Testis (tissue), 5 donors: ENCODE results near the gene KMT2B. TPM values are rescaled to one million over a fixed set of nuclear protein-coding genes. Genes with fewer than 3 reads are reported as not detected.

Source experiments
- DNase-seq: peaks from one replicate; pipeline ENCODE4 v3.0.0-alpha.2; 2019
- H3K27ac ChIP-seq, 2 donors: fragments of 200-600 bp; sonication (generic); one replicate each; pipeline ENCODE4 v1.5.1; 2019
- H3K27me3 ChIP-seq: fragments of 200-600 bp; sonication (generic); one replicate; pipeline ENCODE4 v1.5.1; 2019
- H3K36me3 ChIP-seq: fragments of 200-600 bp; sonication (generic); one replicate; pipeline ENCODE4 v1.5.1; 2017; ENCODE audit warnings: low read depth; ENCODE audit errors: missing control alignments
- H3K4me1 ChIP-seq: fragments of 200-600 bp; sonication (generic); one replicate; pipeline ENCODE4 v1.5.1; 2019
- H3K4me3 ChIP-seq, 2 donors: fragments of 200-600 bp; sonication (generic); one replicate each; pipeline ENCODE4 v1.5.1; 2017 to 2019
- H3K9me3 ChIP-seq: fragments of 200-600 bp; sonication (generic); one replicate; pipeline ENCODE4 v1.5.1; 2017
- POLR2A ChIP-seq: fragments of 450-650 bp; IDR thresholded peaks from one replicate; pipeline ENCODE4 v1.6.1; 2017; ENCODE audit warnings: antibody characterized with exemption, mild to moderate bottlenecking, moderate library complexity
- WGBS, 2 donors: methylation state at CpG; one replicate each; pipeline ENCODE4 v1.1.5; 2018; 5-methylcytosine and 5-hydroxymethylcytosine counted together
- intact Hi-C: fragments of 100-400 bp; cut with DNase I; formaldehyde crosslinking; loops from one replicate; pipeline ENCODE4 v1.15.1; 2023; ENCODE audit warnings: low total_unique reads
- long read RNA-seq, 2 donors: transcript quantifications; one replicate each; lab custom pipeline, GENCODE V29; 2026
- polyA plus RNA-seq: library from polyadenylated mRNA; stranded (reverse); fragments of 350-450 nt; fragmentation: Illumina TruSeq; extraction: RNeasy Lipid Tissue Mini Kit (QIAGEN cat#74804); gene quantifications from one replicate; pipeline ENCODE4 v1.2.3, GENCODE V29; 2014; ENCODE audit warnings: low read depth, low replicate concordance; ENCODE audit not compliant: insufficient read depth
- total RNA-seq, 2 donors: library from RNA; depleted of rRNA; stranded (reverse); fragments of >200 nt; gene quantifications; one replicate each; pipeline ENCODE4 v1.2.3, GENCODE V29; 2016
- TF ChIP-seq, protein P1 (sequence below), 3 experiments: fragments of 450-650 bp in 2 of 3; fragments of 200-600 bp in 1 of 3; sonication (generic) in 1 of 3; IDR thresholded peaks; one replicate each; pipeline ENCODE4 v1.5.1; 2016 to 2019; ENCODE audit warnings: antibody characterized with exemption in 3 of 3, mild to moderate bottlenecking in 2 of 3, moderate library complexity in 1 of 3

Gene KMT2B, protein sequence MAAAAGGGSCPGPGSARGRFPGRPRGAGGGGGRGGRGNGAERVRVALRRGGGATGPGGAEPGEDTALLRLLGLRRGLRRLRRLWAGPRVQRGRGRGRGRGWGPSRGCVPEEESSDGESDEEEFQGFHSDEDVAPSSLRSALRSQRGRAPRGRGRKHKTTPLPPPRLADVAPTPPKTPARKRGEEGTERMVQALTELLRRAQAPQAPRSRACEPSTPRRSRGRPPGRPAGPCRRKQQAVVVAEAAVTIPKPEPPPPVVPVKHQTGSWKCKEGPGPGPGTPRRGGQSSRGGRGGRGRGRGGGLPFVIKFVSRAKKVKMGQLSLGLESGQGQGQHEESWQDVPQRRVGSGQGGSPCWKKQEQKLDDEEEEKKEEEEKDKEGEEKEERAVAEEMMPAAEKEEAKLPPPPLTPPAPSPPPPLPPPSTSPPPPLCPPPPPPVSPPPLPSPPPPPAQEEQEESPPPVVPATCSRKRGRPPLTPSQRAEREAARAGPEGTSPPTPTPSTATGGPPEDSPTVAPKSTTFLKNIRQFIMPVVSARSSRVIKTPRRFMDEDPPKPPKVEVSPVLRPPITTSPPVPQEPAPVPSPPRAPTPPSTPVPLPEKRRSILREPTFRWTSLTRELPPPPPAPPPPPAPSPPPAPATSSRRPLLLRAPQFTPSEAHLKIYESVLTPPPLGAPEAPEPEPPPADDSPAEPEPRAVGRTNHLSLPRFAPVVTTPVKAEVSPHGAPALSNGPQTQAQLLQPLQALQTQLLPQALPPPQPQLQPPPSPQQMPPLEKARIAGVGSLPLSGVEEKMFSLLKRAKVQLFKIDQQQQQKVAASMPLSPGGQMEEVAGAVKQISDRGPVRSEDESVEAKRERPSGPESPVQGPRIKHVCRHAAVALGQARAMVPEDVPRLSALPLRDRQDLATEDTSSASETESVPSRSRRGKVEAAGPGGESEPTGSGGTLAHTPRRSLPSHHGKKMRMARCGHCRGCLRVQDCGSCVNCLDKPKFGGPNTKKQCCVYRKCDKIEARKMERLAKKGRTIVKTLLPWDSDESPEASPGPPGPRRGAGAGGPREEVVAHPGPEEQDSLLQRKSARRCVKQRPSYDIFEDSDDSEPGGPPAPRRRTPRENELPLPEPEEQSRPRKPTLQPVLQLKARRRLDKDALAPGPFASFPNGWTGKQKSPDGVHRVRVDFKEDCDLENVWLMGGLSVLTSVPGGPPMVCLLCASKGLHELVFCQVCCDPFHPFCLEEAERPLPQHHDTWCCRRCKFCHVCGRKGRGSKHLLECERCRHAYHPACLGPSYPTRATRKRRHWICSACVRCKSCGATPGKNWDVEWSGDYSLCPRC (N-terminal part only)
- total RNA-seq (100 to 1,000 TPM; 109 to 110 TPM), polyA plus RNA-seq (73.3 TPM)
- long read RNA-seq, donor 1, partial matches to known transcripts = 19 of 22 reads
- long read RNA-seq, donor 1, other reads (novel, unspliced or antisense) = 0 of 22 reads
- long read RNA-seq, donor 2, partial matches to known transcripts = 5 of 7 reads
- long read RNA-seq, donor 2, other reads (novel, unspliced or antisense) = 0 of 7 reads

DNA sequence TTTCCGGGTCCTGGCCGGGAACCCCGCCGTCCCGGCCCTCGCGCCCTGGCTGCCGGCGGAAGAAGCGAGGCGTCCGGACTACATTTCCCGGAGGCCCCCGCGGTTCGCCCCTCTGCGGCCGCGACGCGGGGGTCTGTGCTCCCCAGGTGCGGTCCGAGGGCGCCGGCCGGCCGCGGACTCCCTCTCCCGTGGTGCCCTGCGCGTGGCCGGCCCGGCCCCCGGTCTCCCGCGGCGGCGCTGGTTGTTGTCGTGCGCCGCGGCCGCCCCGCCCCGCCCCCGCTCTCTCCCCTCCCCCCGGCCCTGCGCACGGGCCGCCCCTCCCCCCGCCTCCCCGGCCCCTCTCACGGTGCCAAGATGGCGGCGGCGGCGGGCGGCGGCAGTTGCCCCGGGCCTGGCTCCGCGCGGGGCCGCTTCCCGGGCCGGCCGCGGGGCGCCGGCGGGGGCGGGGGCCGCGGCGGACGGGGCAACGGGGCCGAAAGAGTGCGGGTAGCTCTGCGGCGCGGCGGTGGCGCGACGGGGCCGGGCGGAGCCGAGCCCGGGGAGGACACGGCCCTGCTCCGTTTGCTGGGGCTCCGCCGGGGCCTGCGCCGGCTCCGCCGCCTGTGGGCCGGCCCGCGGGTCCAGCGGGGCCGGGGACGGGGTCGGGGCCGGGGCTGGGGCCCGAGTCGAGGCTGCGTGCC is at the start of gene KMT2B:
Gene KMT2B, plus strand, starts transcription at position 339 of the 680 bp plus-strand sequence. Its CDS starts 16 bp downstream, at position 355.
- H3K4me1 ChIP-seq = peaks cover 25% of the 10 kb centered on the region
- intact Hi-C loops = loop anchor here (10.0 kb wide), 1 partner anchor 173 kb away; the partner anchor contains the start of gene TMEM147

DNA sequence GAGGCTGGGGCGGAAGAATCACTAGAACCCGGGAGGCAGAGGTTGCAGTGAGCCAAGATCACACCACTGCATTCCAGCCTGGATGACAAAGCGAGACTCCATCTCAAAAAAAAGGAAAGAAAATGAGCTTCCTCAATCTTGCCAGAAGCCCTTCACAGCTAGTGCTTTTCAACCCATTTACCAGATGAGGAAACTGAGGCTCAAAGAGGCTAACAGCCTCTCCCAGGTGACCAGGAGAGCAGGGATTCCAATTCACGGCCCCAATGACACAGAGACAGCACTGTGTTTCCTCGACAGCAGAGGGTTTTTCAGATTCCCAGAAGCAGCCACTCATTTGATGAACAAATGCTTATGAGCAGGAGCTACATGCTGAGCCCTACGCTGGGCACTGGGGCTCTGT is 48.2 kb upstream of the KMT2B start:
- 87 to 90% methylated on average over 6 of the region's 6 CpGs for WGBS, 2 donors
- no peak overlapping the region for H3K4me3 ChIP-seq
- H3K36me3 ChIP-seq = no peaks in the 10 kb centered on the region
- intact Hi-C loops = no loop called here
- no peak overlapping the region for H3K27ac ChIP-seq
- peaks cover 4% of the 10 kb centered on the region for H3K4me1 ChIP-seq
- DNase-seq = no peak
- TF ChIP-seq, protein P1, sequence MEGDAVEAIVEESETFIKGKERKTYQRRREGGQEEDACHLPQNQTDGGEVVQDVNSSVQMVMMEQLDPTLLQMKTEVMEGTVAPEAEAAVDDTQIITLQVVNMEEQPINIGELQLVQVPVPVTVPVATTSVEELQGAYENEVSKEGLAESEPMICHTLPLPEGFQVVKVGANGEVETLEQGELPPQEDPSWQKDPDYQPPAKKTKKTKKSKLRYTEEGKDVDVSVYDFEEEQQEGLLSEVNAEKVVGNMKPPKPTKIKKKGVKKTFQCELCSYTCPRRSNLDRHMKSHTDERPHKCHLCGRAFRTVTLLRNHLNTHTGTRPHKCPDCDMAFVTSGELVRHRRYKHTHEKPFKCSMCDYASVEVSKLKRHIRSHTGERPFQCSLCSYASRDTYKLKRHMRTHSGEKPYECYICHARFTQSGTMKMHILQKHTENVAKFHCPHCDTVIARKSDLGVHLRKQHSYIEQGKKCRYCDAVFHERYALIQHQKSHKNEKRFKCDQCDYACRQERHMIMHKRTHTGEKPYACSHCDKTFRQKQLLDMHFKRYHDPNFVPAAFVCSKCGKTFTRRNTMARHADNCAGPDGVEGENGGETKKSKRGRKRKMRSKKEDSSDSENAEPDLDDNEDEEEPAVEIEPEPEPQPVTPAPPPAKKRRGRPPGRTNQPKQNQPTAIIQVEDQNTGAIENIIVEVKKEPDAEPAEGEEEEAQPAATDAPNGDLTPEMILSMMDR (IDR thresholded peaks at IDR 0.05) = no peak
- TF ChIP-seq POLR2A = no peak
- H3K9me3 ChIP-seq = no peaks in the 10 kb centered on the region
- H3K27me3 ChIP-seq = no peaks in the 10 kb centered on the region

More for the DNA sequence above, at the start of gene KMT2B:
- Histone ChIP-seq H3K27ac (peak within 1 kb of the TSS; percentile 74 to 91), H3K36me3 (no peaks in the 10 kb centered on the region), H3K9me3 (no peaks in the 10 kb centered on the region), H3K4me3 (peak within 1 kb of the TSS; percentile 82 to 85), H3K27me3 (no peaks in the 10 kb centered on the region)
- WGBS, 2 donors = 1% methylated on average over 37 of the region's 109 CpGs; no CpG with 5 or more reads in 1 of the 2 donors
- DNase-seq = no peak
- TF ChIP-seq, protein P1 (IDR thresholded peaks at IDR 0.05) = no peak
- no peak for TF ChIP-seq POLR2A

DNA sequence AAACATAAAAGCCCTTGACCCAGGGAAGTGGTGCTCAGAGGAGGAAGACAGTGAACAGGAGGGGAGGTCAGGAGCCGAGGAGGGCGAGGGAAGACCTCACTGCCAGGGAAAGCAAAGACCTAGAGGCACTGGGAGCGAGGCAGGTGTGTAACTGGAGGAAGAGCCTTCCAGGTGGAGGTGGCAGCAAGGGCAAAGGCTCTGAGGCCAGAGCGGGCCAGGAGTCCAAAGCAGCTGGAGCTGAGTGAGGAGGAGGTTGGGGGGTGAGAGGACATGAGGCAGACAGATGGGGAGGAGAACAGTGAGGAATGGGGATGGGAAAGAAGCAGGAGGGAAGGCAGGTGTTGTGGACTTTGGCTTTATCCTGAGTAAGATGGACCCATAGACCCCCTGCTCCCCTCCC is 47.8 kb upstream of the KMT2B start:
- TF ChIP-seq, protein P1 (IDR thresholded peaks at IDR 0.05) = no peak
- no peak for TF ChIP-seq POLR2A
- Histone ChIP-seq H3K36me3 (no peaks in the 10 kb centered on the region), H3K27me3 (no peaks in the 10 kb centered on the region), H3K9me3 (no peaks in the 10 kb centered on the region), H3K27ac (no peak overlapping the region), H3K4me1 (peaks cover 4% of the 10 kb centered on the region), H3K4me3 (no peak overlapping the region)
- intact Hi-C loops = no loop called here
- 59 to 80% methylated on average over 4 of the region's 4 CpGs for WGBS, 2 donors
- DNase-seq = no peak

DNA sequence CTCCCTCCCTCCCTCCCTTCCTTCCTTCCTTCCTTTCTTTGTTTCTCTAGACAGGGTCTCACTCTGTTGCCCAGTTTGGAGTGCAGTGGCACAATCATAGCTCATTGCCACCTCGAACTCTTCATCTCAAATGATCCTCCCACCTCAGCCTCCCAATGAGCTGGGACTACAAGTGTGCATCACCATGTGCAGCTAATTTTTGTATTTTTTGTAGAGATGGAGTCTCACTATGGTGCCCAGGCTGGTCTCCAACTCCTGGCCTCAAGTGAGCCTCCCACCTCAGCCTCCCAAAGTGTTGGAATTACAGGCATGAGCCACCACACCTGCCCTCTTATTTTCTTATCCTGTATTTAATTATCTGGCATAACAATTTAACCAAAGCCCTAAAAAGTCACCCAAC is 47.1 kb upstream of the KMT2B start:
- 81 to 82% methylated on average over 1 of the region's 1 CpG for WGBS, 2 donors
- Histone ChIP-seq H3K4me1 (peaks cover 4% of the 10 kb centered on the region), H3K36me3 (no peaks in the 10 kb centered on the region), H3K4me3 (no peak overlapping the region), H3K27ac (no peak overlapping the region), H3K9me3 (no peaks in the 10 kb centered on the region), H3K27me3 (no peaks in the 10 kb centered on the region)
- TF ChIP-seq, protein P1 (IDR thresholded peaks at IDR 0.05) = no peak
- TF ChIP-seq POLR2A = no peak
- DNase-seq = no peak
- intact Hi-C loops = no loop called here
